HCT116 (cell line): ENCODE data around the gene GNLY. TPM values are rescaled to one million over a fixed set of nuclear protein-coding genes. Genes with fewer than 3 reads are reported as not detected.
"Not testable (repeated sequence)": the region's sequence is repeated elsewhere in the genome, so short reads cannot be mapped to it uniquely, and the experiment has no call there.

ENCODE experiments used
- ATAC-seq: fragments of 200-7000 bp; cut with Tn5 transposase; 2 replicates; pipeline ENCODE4 v1.9.1; 2020; ENCODE audit warnings: mild to moderate bottlenecking, moderate library complexity
- BruUV-seq: library from RNA; stranded (reverse); fragments of 400-500 nt; replicated peaks from 2 replicates; lab custom pipeline; 2021; lab: Mats Ljungman, UMichigan
- CTCF ChIA-PET: fragments of 300-600 bp; sonication (Branson Sonifier 250); formaldehyde crosslinking; loops from one replicate; lab custom pipeline; 2021; ENCODE audit warnings: antibody characterized with exemption; lab: Charles Lee
- POLR2A ChIA-PET: fragments of 300-600, 350-600 bp; sonication (Branson Sonifier 250); formaldehyde crosslinking; loops from one replicate; lab custom pipeline; 2021; ENCODE audit warnings: antibody characterized with exemption; lab: Charles Lee
- RAD21 ChIA-PET, 2 experiments: fragments of 300-600 bp; sonication (Branson Sonifier 250); formaldehyde crosslinking; loops; one replicate each; lab custom pipeline; 2023; ENCODE audit warnings: low total read pairs in 2 of 2; ENCODE audit not compliant: uncharacterized antibody in 2 of 2, unreplicated experiment in 2 of 2, low non-redundant PET in 1 of 2; lab: Charles Lee
- DNase-seq: peaks from one replicate; pipeline ENCODE4 v3.0.0-alpha.2; 2010; ENCODE audit warnings: low read depth, low spot score
- H2AFZ ChIP-seq: fragments of 200-600 bp; shearing (Covaris generic), sonication (generic); 2 replicates; pipeline ENCODE4 v1.6.1; 2017; ENCODE audit warnings: low read depth, mixed run types, mixed read lengths, antibody characterized with exemption, low read length; ENCODE audit not compliant: poor library complexity, severe bottlenecking
- H3K27ac ChIP-seq: 2 replicates; pipeline ENCODE4 v1.5.1; 2012; ENCODE audit warnings: low read depth, low read length
- H3K27me3 ChIP-seq: fragments of 200-600 bp; sonication (generic); 2 replicates; pipeline ENCODE4 v1.6.1; 2016; ENCODE audit warnings: mixed run types, low read length, mixed read lengths; ENCODE audit not compliant: insufficient read depth
- H3K36me3 ChIP-seq, 2 experiments: fragments of 200-500 bp in 1 of 2; fragments of 200-600 bp in 1 of 2; sonication (Bioruptor generic) in 1 of 2; sonication (generic) in 1 of 2; 2 replicates each; pipeline versions ENCODE4 v1.5.1 to v1.6.1; 2014 to 2016; ENCODE audit warnings: low read length in 2 of 2, inconsistent platforms in 1 of 2, mixed read lengths in 1 of 2, mixed run types in 1 of 2; ENCODE audit not compliant: insufficient read depth in 2 of 2, control insufficient read depth in 1 of 2
- H3K4me1 ChIP-seq, 2 experiments: fragments of 200-600 bp in 1 of 2; sonication (generic) in 1 of 2; 2 replicates each; pipeline versions ENCODE4 v1.5.1 to v1.6.1; 2012 to 2017; ENCODE audit warnings: low read length in 2 of 2, inconsistent platforms in 1 of 2, mild to moderate bottlenecking in 1 of 2, mixed read lengths in 1 of 2, mixed run types in 1 of 2, moderate library complexity in 1 of 2; ENCODE audit not compliant: insufficient read depth in 2 of 2, control insufficient read depth in 1 of 2
- H3K4me2 ChIP-seq: fragments of 200-600 bp; sonication (generic); 2 replicates; pipeline ENCODE4 v1.6.1; 2017; ENCODE audit warnings: mixed run types, low read length, mixed read lengths
- H3K4me3 ChIP-seq, 2 experiments: fragments of 200-600 bp in 1 of 2; sonication (generic) in 1 of 2; replicated peaks in 1 of 2; 2 replicates each; pipeline ENCODE4 v1.5.1; 2011 to 2016; ENCODE audit warnings: low read length in 2 of 2, control low read depth in 1 of 2, low read depth in 1 of 2, mild to moderate bottlenecking in 1 of 2, mixed read lengths in 1 of 2, mixed run types in 1 of 2
- H3K79me2 ChIP-seq: fragments of 200-600 bp; sonication (generic); 2 replicates; pipeline ENCODE4 v1.6.1; 2017; ENCODE audit warnings: mild to moderate bottlenecking, mixed run types, low read length, moderate library complexity, mixed read lengths; ENCODE audit not compliant: insufficient read depth
- H3K9ac ChIP-seq: fragments of 200-600 bp; sonication (generic); 2 replicates; pipeline ENCODE4 v1.6.1; 2016; ENCODE audit warnings: low read length, mixed read lengths
- H3K9me2 ChIP-seq: fragments of 200-600 bp; sonication (generic), shearing (Covaris generic); 2 replicates; pipeline ENCODE4 v1.6.1; 2017; ENCODE audit warnings: mixed run types, mild to moderate bottlenecking, moderate library complexity; ENCODE audit not compliant: insufficient read depth
- H3K9me3 ChIP-seq, 2 experiments: fragments of 200-500 bp in 1 of 2; fragments of 200-600 bp in 1 of 2; sonication (Bioruptor generic) in 1 of 2; sonication (generic) in 1 of 2; 2 replicates each; pipeline ENCODE4 v1.6.1; 2014 to 2017; ENCODE audit warnings: low read length in 2 of 2, mixed read lengths in 2 of 2, inconsistent platforms in 1 of 2, low read depth in 1 of 2, mild to moderate bottlenecking in 1 of 2, mixed run types in 1 of 2, moderate library complexity in 1 of 2; ENCODE audit not compliant: control insufficient read depth in 1 of 2, insufficient read depth in 1 of 2
- H4K20me1 ChIP-seq: fragments of 200-600 bp; sonication (generic), shearing (Covaris generic); 2 replicates; pipeline ENCODE4 v1.6.1; 2017; ENCODE audit warnings: mixed run types, mild to moderate bottlenecking, moderate library complexity; ENCODE audit not compliant: insufficient read depth
- EZH2phosphoT487 ChIP-seq: fragments of 200-600 bp; IDR thresholded peaks from 2 replicates; pipeline ENCODE4 v1.6.1; 2018; ENCODE audit warnings: antibody characterized with exemption, borderline replicate concordance
- FOSL1 ChIP-seq: IDR thresholded peaks from 2 replicates; pipeline ENCODE4 v1.6.1; 2012; ENCODE audit warnings: low read depth
- MAX ChIP-seq: IDR thresholded peaks from 2 replicates; pipeline ENCODE4 v1.6.1; 2012
- POLR2AphosphoS5 ChIP-seq: IDR thresholded peaks from 2 replicates; pipeline ENCODE4 v1.6.1; 2011; ENCODE audit warnings: mild to moderate bottlenecking, low read depth, low read length, moderate library complexity
- TCF7L2 ChIP-seq: IDR thresholded peaks from 2 replicates; pipeline ENCODE4 v1.7.0; 2011; ENCODE audit warnings: borderline replicate concordance, inconsistent platforms; ENCODE audit not compliant: insufficient read depth, insufficient read length; ENCODE audit errors: extremely low read depth
- ZFX ChIP-seq: fragments of 450-650 bp; IDR thresholded peaks from 2 replicates; pipeline ENCODE4 v1.6.1; 2017
- ZNF274 ChIP-seq: fragments of 200-500 bp; sonication (Bioruptor generic); IDR thresholded peaks from 2 replicates; pipeline ENCODE4 v1.6.1; 2014; ENCODE audit warnings: mild to moderate bottlenecking, low read depth, low read length, inconsistent platforms
- intact Hi-C: fragments of 100-400 bp; cut with micrococcal nuclease; formaldehyde crosslinking; loops from 2 replicates; pipeline ENCODE4 v1.10.0; 2022
- total RNA-seq: library from RNA; stranded (reverse); gene quantifications from one replicate; pipeline ENCODE4 v1.2.1, GENCODE V29; 2021; ENCODE audit not compliant: unreplicated experiment

GNLY gene
- total RNA-seq, 1 experiment from 2014 or later = 0.74 TPM

DNA sequence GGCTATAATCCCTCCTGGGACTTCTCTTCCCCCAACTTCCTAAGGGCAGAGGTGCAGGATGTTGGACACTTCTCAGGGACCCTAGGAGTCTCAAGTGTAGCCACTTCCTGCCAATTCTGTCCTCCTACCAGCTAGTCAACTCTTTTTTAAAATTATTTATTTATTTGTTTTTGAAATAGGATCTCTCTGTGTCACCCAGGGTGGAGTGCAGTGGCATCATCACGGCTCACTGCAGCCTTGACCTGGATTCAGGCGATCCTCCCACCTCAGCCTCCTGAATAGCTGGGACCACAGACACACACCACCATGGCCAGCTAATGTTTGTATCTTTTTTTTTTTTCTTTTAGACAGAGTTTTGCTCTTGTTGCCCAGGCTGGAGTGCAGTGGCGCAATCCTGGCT, 37.7 kb upstream of the GNLY start:
- H2AFZ ChIP-seq = no peak overlapping the region
- no peaks in the 10 kb centered on the region for H3K27me3 ChIP-seq
- CTCF ChIA-PET = no interaction called here
- no peaks in the 10 kb centered on the region for H3K4me1 ChIP-seq
- DNase-seq = no peak
- POLR2A ChIA-PET = no interaction called here
- H3K4me3 ChIP-seq = no peak overlapping the region
- H4K20me1 ChIP-seq = no peaks in the 10 kb centered on the region
- BruUV-seq = no TSS peak
- no peaks in the 10 kb centered on the region for H3K9me2 ChIP-seq
- no peaks in the 10 kb centered on the region for H3K9me3 ChIP-seq
- RAD21 ChIA-PET = no interaction called here
- no peak for TF ChIP-seq FOSL1
- TF ChIP-seq POLR2AphosphoS5 = no peak
- no peak for TF ChIP-seq TCF7L2
- no peak for TF ChIP-seq MAX
- no peak for TF ChIP-seq EZH2phosphoT487
- TF ChIP-seq ZFX = no peak
- TF ChIP-seq ZNF274 = no peak
- intact Hi-C loops = no loop called here
- no peaks in the 10 kb centered on the region for H3K79me2 ChIP-seq
- H3K36me3 ChIP-seq = peaks cover 7 to 18% of the 10 kb centered on the region in 2 experiments; a peak in 3 of 4 replicates
- no peak for ATAC-seq
- no peak overlapping the region for H3K9ac ChIP-seq
- no peak overlapping the region for H3K27ac ChIP-seq
- no peak overlapping the region for H3K4me2 ChIP-seq

GRCh38 chr2:85657399-85657798, 36.8 kb upstream of the GNLY start:
- H3K9me2 ChIP-seq, H2AFZ ChIP-seq, H3K27me3 ChIP-seq, H3K79me2 ChIP-seq, H3K4me2 ChIP-seq, H3K27ac ChIP-seq, DNase-seq, H3K9ac ChIP-seq, H4K20me1 ChIP-seq, CTCF ChIA-PET, intact Hi-C loops, H3K4me1 ChIP-seq, BruUV-seq, RAD21 ChIA-PET, H3K9me3 ChIP-seq, ATAC-seq, H3K4me3 ChIP-seq: not testable (repeated sequence)
- POLR2A ChIA-PET = interaction anchor here (0.9 kb wide), 1 partner anchor 59 kb away, joined by 7 read pairs; no protein-coding TSS in a partner anchor
- H3K36me3 ChIP-seq = peaks cover 7 to 10% of the 10 kb centered on the region in 2 experiments; a peak in 3 of 4 replicates
